ENCODE results near the gene CDK11B. TPM values are rescaled to one million over a fixed set of nuclear protein-coding genes. Genes with fewer than 3 reads are reported as not detected.

Gene CDK11B
- polyA plus RNA-seq, 1 donor (not counting 4 experiments of a cell fraction or from before 2014, with no cell fraction given), result 5.9 TPM

GRCh38 chr1:1617925-1618324, 40.9 kb downstream of the CDK11B start:
- Histone ChIP-seq H3K79me2 (ENCODE audit: control insufficient read depth, insufficient read depth, low read length) (peaks cover 13% of the 10 kb centered on the region), H3K4me3 (ENCODE audit: control insufficient read depth in 2 of 3, extremely low read depth in 1 of 3, insufficient read depth in 2 of 3, low read depth in 1 of 3, low read length in 3 of 3) (no peak overlapping the region), H3K27me3 (ENCODE audit: control insufficient read depth, extremely low read depth, insufficient read depth, low read length) (no peaks in the 10 kb centered on the region), H3K4me1 (ENCODE audit: control insufficient read depth, extremely low read depth, insufficient read depth, low read length) (peaks cover 18% of the 10 kb centered on the region), H3K27ac (ENCODE audit: control insufficient read depth, insufficient read depth, low read length) (no peak overlapping the region), H3K9me3 (ENCODE audit: control insufficient read depth, low read depth, low read length) (no peaks in the 10 kb centered on the region), H3K4me2 (ENCODE audit: control insufficient read depth, extremely low read depth, insufficient read depth, low read depth, low read length) (no peak overlapping the region), H3K9ac (ENCODE audit: control insufficient read depth, extremely low read depth, insufficient read depth, low read length) (no peak overlapping the region), H3K9me1 (ENCODE audit: control insufficient read depth, extremely low read depth, insufficient read depth, low read length) (no peaks in the 10 kb centered on the region), H4K20me1 (ENCODE audit: control insufficient read depth, extremely low read depth, insufficient read depth, low read length) (no peaks in the 10 kb centered on the region), H2AFZ (ENCODE audit: control insufficient read depth, low read length) (no peak overlapping the region), H3K36me3 (ENCODE audit: control insufficient read depth in 2 of 2, extremely low read depth in 1 of 2, insufficient read depth in 2 of 2, low read length in 2 of 2) (peaks cover 0 to 3% of the 10 kb centered on the region in 2 experiments)
- FAIRE-seq, result no peak
- TF ChIP-seq CTCF (optimal IDR thresholded peaks at IDR 0.05 in 1 of 3, IDR thresholded peaks at IDR 0.05 in 1 of 3, conservative IDR thresholded peaks at IDR 0.05 in 1 of 3; ENCODE audit: extremely low read depth in 1 of 3, insufficient read depth in 2 of 3, low read length in 3 of 3) (no peak), EZH2 (IDR thresholded peaks at IDR 0.05; ENCODE audit: low read length) (no peak)
- dilution Hi-C loops (cut with MboI; ENCODE audit: extremely low pct_ligation_motif_present, low sequenced_read_pairs), result no loop called here
- no peak for DNase-seq (ENCODE audit: low read depth, low spot score)

- no peak overlapping the region for H3K27ac ChIP-seq (ENCODE audit: control insufficient read depth, insufficient read depth, low read length)
- no peak for DNase-seq (ENCODE audit: low read depth, low spot score)
- H3K9ac ChIP-seq (ENCODE audit: control insufficient read depth, extremely low read depth, insufficient read depth, low read length), result no peak overlapping the region
- peak overlapping the region; percentile 91 for H3K4me2 ChIP-seq (ENCODE audit: control insufficient read depth, extremely low read depth, insufficient read depth, low read depth, low read length)
- H3K9me3 ChIP-seq (ENCODE audit: control insufficient read depth, low read depth, low read length), result no peaks in the 10 kb centered on the region
- H3K79me2 ChIP-seq (ENCODE audit: control insufficient read depth, insufficient read depth, low read length), result peaks cover 13% of the 10 kb centered on the region
- H3K27me3 ChIP-seq (ENCODE audit: control insufficient read depth, extremely low read depth, insufficient read depth, low read length), result no peaks in the 10 kb centered on the region
- no peaks in the 10 kb centered on the region for H3K9me1 ChIP-seq (ENCODE audit: control insufficient read depth, extremely low read depth, insufficient read depth, low read length)
- no peaks in the 10 kb centered on the region for H4K20me1 ChIP-seq (ENCODE audit: control insufficient read depth, extremely low read depth, insufficient read depth, low read length)
- H3K36me3 ChIP-seq (ENCODE audit: control insufficient read depth in 2 of 2, extremely low read depth in 1 of 2, insufficient read depth in 2 of 2, low read length in 2 of 2), result peaks cover 0 to 3% of the 10 kb centered on the region in 2 experiments
- H2AFZ ChIP-seq (ENCODE audit: control insufficient read depth, low read length), result no peak overlapping the region
- no peak for TF ChIP-seq EZH2 (IDR thresholded peaks at IDR 0.05; ENCODE audit: low read length)
- TF ChIP-seq CTCF (optimal IDR thresholded peaks at IDR 0.05 in 1 of 3, IDR thresholded peaks at IDR 0.05 in 1 of 3, conservative IDR thresholded peaks at IDR 0.05 in 1 of 3; ENCODE audit: extremely low read depth in 1 of 3, insufficient read depth in 2 of 3, low read length in 3 of 3), result no peak
- no peak for FAIRE-seq
- dilution Hi-C loops (cut with MboI; ENCODE audit: extremely low pct_ligation_motif_present, low sequenced_read_pairs), result no loop called here
- no peak overlapping the region for H3K4me3 ChIP-seq (ENCODE audit: control insufficient read depth in 2 of 3, extremely low read depth in 1 of 3, insufficient read depth in 2 of 3, low read depth in 1 of 3, low read length in 3 of 3)
- H3K4me1 ChIP-seq (ENCODE audit: control insufficient read depth, extremely low read depth, insufficient read depth, low read length), result peaks cover 18% of the 10 kb centered on the region
Measured at GRCh38 chr1:1617516-1617915, 41.3 kb downstream of the CDK11B start.
